Tibial nerve (tissue), 3 donors: ENCODE measurements around the gene GPN1.

Experiments used
- CTCF ChIP-seq, 5 experiments: fragments of 200-600 bp in 3 of 5; fragments of 450-650 bp in 2 of 5; sonication (generic) in 3 of 5; IDR thresholded peaks; one replicate each; pipeline ENCODE4 v1.5.1; 2016 to 2019; ENCODE audit warnings: antibody characterized with exemption in 5 of 5, mild to moderate bottlenecking in 3 of 5, moderate library complexity in 2 of 5
- POLR2A ChIP-seq, 2 donors: fragments of 450-650 bp; IDR thresholded peaks; one replicate each; pipeline ENCODE4 v1.6.1; 2017; ENCODE audit warnings: antibody characterized with exemption in 2 of 2, mild to moderate bottlenecking in 2 of 2, moderate library complexity in 2 of 2

- TF ChIP-seq POLR2A (IDR thresholded peaks at IDR 0.05) (no peak), CTCF (IDR thresholded peaks at IDR 0.05) (no peak)
These were observed 44.1 kb downstream of the GPN1 start for GRCh38 chr2:27672723-27673486.
